Endothelial cell of umbilical vein (primary cell): ENCODE results near the gene LSM7. TPM values are rescaled to one million over a fixed set of nuclear protein-coding genes. Genes with fewer than 3 reads are reported as not detected.

Experiments used
- BruUV-seq: library from RNA; stranded (reverse); fragments of 400-500 nt; replicated peaks from 2 replicates; lab custom pipeline; 2021; lab: Mats Ljungman, UMichigan
- CTCF ChIA-PET: fragments of 300-600, 350-600 bp; sonication (Branson Sonifier 250); formaldehyde crosslinking; loops from one replicate; lab custom pipeline; 2021; ENCODE audit warnings: antibody characterized with exemption, inconsistent platforms; lab: Charles Lee
- POLR2A ChIA-PET: fragments of 300-600, 350-600 bp; sonication (Branson Sonifier 250); formaldehyde crosslinking; loops from one replicate; lab custom pipeline; 2021; ENCODE audit warnings: antibody characterized with exemption, inconsistent platforms; lab: Charles Lee
- DNase-seq: peaks from one replicate; pipeline ENCODE4 v3.0.0-alpha.2; 2011; ENCODE audit warnings: low read depth, low spot score
- FAIRE-seq: peaks from 2 replicates; lab custom pipeline; 2011; peaks lifted over from hg19 to GRCh38; lab: Jason Lieb, UNC
- H2AFZ ChIP-seq: 2 replicates; pipeline ENCODE4 v1.6.0; 2012; ENCODE audit warnings: low read depth, low read length, control low read depth, inconsistent platforms
- H3K27ac ChIP-seq: 2 replicates; pipeline ENCODE4 v1.5.1; 2011; ENCODE audit warnings: low read depth, mild to moderate bottlenecking, control low read depth, low read length, moderate library complexity; ENCODE audit not compliant: insufficient read depth
- H3K27me3 ChIP-seq, 2 experiments: 2 replicates each; pipeline versions ENCODE4 v1.6.0 to v1.6.1; 2011; ENCODE audit warnings: low read length in 2 of 2, mixed read lengths in 1 of 2; ENCODE audit not compliant: control insufficient read depth in 2 of 2, insufficient read depth in 2 of 2
- H3K36me3 ChIP-seq, 2 experiments: 2 replicates in 1 of 2; 3 replicates in 1 of 2; pipeline ENCODE4 v1.5.1; 2011; ENCODE audit warnings: low read length in 2 of 2, mild to moderate bottlenecking in 1 of 2, moderate library complexity in 1 of 2; ENCODE audit not compliant: control insufficient read depth in 2 of 2, insufficient read depth in 2 of 2; ENCODE audit errors: extremely low read depth in 1 of 2
- H3K4me1 ChIP-seq: 3 replicates; pipeline ENCODE4 v1.5.1; 2011; ENCODE audit warnings: mild to moderate bottlenecking, low read length; ENCODE audit not compliant: control insufficient read depth, insufficient read depth; ENCODE audit errors: extremely low read depth
- H3K4me2 ChIP-seq: 2 replicates; pipeline ENCODE4 v1.6.1; 2011; ENCODE audit warnings: low read length, control low read depth, mixed read lengths; ENCODE audit not compliant: insufficient read depth
- H3K4me3 ChIP-seq, 3 experiments: fragments of 200-600 bp in 1 of 3; sonication (generic), shearing (Covaris generic) in 1 of 3; replicated peaks in 1 of 3; 2 replicates each; pipeline ENCODE4 v1.5.1; 2011 to 2016; ENCODE audit warnings: control low read depth in 3 of 3, low read length in 3 of 3, mild to moderate bottlenecking in 2 of 3, inconsistent platforms in 1 of 3, low read depth in 1 of 3, moderate library complexity in 1 of 3; ENCODE audit not compliant: insufficient read depth in 1 of 3
- H3K79me2 ChIP-seq: 2 replicates; pipeline ENCODE4 v1.6.0; 2012; ENCODE audit warnings: low read length, inconsistent platforms; ENCODE audit not compliant: control insufficient read depth, insufficient read depth
- H3K9ac ChIP-seq: replicated peaks from 2 replicates; pipeline ENCODE3; 2011; ENCODE audit warnings: low read length, control low read depth; ENCODE audit not compliant: insufficient read depth; ENCODE audit errors: extremely low read depth
- H3K9me1 ChIP-seq: replicated peaks from 3 replicates; pipeline ENCODE4 v1.6.0; 2011; ENCODE audit warnings: mild to moderate bottlenecking, low read length; ENCODE audit not compliant: control insufficient read depth, insufficient read depth; ENCODE audit errors: extremely low read depth
- H3K9me3 ChIP-seq: replicated peaks from 2 replicates; pipeline ENCODE4 v1.5.1; 2012; ENCODE audit warnings: low read length, inconsistent platforms; ENCODE audit not compliant: control insufficient read depth, insufficient read depth
- H4K20me1 ChIP-seq: replicated peaks from 2 replicates; pipeline ENCODE3; 2011; ENCODE audit warnings: mild to moderate bottlenecking, low read length; ENCODE audit not compliant: control insufficient read depth, insufficient read depth; ENCODE audit errors: extremely low read depth
- MAX ChIP-seq: IDR thresholded peaks from 2 replicates; pipeline ENCODE4 v1.6.1; 2011; ENCODE audit not compliant: insufficient read depth, insufficient read length
- MYC ChIP-seq: IDR thresholded peaks from one replicate; pipeline ENCODE4 v1.6.1; 2011; ENCODE audit warnings: mild to moderate bottlenecking, low read depth, low read length
- POLR2A ChIP-seq: IDR thresholded peaks from 2 replicates; pipeline ENCODE4 v1.6.1; 2012; ENCODE audit warnings: low read depth, mild to moderate bottlenecking, control low read depth, low read length
- POLR2AphosphoS5 ChIP-seq: IDR thresholded peaks from 2 replicates; pipeline ENCODE4 v1.6.1; 2012; ENCODE audit warnings: low read depth, mild to moderate bottlenecking, control low read depth, low read length, moderate library complexity; ENCODE audit not compliant: insufficient read depth
- dilution Hi-C: fragments of 300-500 bp; cut with MboI; formaldehyde crosslinking; loops from one replicate; pipeline ENCODE4 v1.15.0; 2019; ENCODE audit warnings: low sequenced_read_pairs; ENCODE audit not compliant: extremely low pct_ligation_motif_present
- intact Hi-C: fragments of 100-400 bp; cut with micrococcal nuclease; formaldehyde crosslinking; loops from one replicate; pipeline ENCODE4 v1.10.0; 2022
- polyA plus RNA-seq, 4 experiments: library from polyadenylated mRNA; depleted of rRNA in 3 of 4; stranded (reverse) in 3 of 4; unstranded in 1 of 4; fragments of >200 nt; gene quantifications; 2 replicates each; pipeline versions ENCODE4 v1.2.1 to v1.2.3, GENCODE V29; 2011 to 2012; ENCODE audit warnings: missing spikeins in 1 of 4
- total RNA-seq: library from RNA; stranded (reverse); gene quantifications from 2 replicates; pipeline ENCODE4 v1.2.3, GENCODE V29; 2021
- TF ChIP-seq, protein P1 (sequence below), 2 donors: IDR thresholded peaks; 1 replicate in 1 of 2; 2 replicates in 1 of 2; pipeline ENCODE4 v1.5.1; 2011; ENCODE audit warnings: low read length in 2 of 2, mild to moderate bottlenecking in 2 of 2, moderate library complexity in 2 of 2, control low read depth in 1 of 2, inconsistent platforms in 1 of 2, low read depth in 1 of 2; ENCODE audit not compliant: insufficient read depth in 1 of 2; ENCODE audit errors: extremely low read depth in 1 of 2

Gene LSM7
- total and polyA plus RNA-seq, 2 donors (not counting 3 experiments of a cell fraction or from before 2014, with no cell fraction given) = 124 to 673 TPM

- no peaks in the 10 kb centered on the region for H3K9me3 ChIP-seq
- H4K20me1 ChIP-seq = no peaks in the 10 kb centered on the region
- TF ChIP-seq MYC (no peak), POLR2A (no peak), POLR2AphosphoS5 (no peak), MAX (no peak)
- TF ChIP-seq, protein P1, sequence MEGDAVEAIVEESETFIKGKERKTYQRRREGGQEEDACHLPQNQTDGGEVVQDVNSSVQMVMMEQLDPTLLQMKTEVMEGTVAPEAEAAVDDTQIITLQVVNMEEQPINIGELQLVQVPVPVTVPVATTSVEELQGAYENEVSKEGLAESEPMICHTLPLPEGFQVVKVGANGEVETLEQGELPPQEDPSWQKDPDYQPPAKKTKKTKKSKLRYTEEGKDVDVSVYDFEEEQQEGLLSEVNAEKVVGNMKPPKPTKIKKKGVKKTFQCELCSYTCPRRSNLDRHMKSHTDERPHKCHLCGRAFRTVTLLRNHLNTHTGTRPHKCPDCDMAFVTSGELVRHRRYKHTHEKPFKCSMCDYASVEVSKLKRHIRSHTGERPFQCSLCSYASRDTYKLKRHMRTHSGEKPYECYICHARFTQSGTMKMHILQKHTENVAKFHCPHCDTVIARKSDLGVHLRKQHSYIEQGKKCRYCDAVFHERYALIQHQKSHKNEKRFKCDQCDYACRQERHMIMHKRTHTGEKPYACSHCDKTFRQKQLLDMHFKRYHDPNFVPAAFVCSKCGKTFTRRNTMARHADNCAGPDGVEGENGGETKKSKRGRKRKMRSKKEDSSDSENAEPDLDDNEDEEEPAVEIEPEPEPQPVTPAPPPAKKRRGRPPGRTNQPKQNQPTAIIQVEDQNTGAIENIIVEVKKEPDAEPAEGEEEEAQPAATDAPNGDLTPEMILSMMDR (IDR thresholded peaks at IDR 0.05; ENCODE audit: extremely low read depth in 1 of 2, insufficient read depth in 1 of 2, low read depth in 1 of 2, low read length in 2 of 2) = no peak
- H3K4me1 ChIP-seq = no peaks in the 10 kb centered on the region
- H3K27ac ChIP-seq = no peak overlapping the region
- H3K27me3 ChIP-seq = peaks cover 5 to 11% of the 10 kb centered on the region in 2 experiments
- dilution Hi-C loops = no loop called here
- no peaks in the 10 kb centered on the region for H3K79me2 ChIP-seq
- H3K9me1 ChIP-seq = no peaks in the 10 kb centered on the region
- no peak overlapping the region for H3K9ac ChIP-seq
- intact Hi-C loops = no loop called here
- H3K4me2 ChIP-seq = no peak overlapping the region
- DNase-seq = no peak
- no TSS peak for BruUV-seq
- no peak overlapping the region for H3K4me3 ChIP-seq
- no peaks in the 10 kb centered on the region for H3K36me3 ChIP-seq
- no peak for FAIRE-seq
- ChIA-PET CTCF (no interaction called here), POLR2A (no interaction called here)
- H2AFZ ChIP-seq = no peak overlapping the region
These were observed 33.1 kb upstream of the LSM7 start for GRCh38 chr19:2361246-2362045.
